ENCODE data around the gene BCL2A1.

BCL2A1 gene

DNA sequence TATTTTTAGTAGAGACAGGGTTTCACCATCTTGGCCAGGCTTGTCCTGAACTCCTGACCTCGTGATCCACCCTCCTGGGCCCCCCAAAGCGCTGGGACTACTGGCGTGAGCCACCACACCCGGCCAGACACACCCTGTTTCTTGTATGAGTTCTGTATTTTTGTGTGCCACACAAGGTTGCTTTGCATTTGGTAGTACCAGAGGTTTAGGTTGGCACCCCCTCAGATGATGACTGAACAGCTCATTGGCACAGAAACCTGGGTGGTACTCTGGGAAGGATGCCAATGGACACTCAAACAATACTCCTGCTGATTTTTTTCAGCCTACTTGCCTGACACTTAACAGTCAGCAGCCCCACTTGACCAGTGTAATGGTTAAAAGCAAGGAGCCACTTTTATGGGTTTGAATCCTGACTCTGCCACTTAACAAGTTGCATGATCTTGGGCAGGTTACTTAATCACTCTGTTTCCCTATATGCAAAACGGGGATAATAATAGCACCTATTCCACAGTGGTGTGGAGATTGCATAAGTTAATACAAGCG is 39.2 kb upstream of the BCL2A1 start:
- Histone ChIP-seq H4K8ac (ENCODE audit: low read depth, low read length) (no peak overlapping the region), H3K56ac (ENCODE audit: low read length) (no peak overlapping the region), H3K36me3 (ENCODE audit: control insufficient read depth, insufficient read depth, low read length) (no peaks in the 10 kb centered on the region), H3K18ac (ENCODE audit: low read length) (no peak overlapping the region), H2AK5ac (ENCODE audit: low read length) (no peak overlapping the region), H3K27ac (ENCODE audit: low read depth, low read length) (no peak overlapping the region), H3K4ac (ENCODE audit: low read depth, low read length) (no peak overlapping the region), H2BK5ac (ENCODE audit: low read length) (no peak overlapping the region), H2BK120ac (ENCODE audit: low read depth, low read length) (no peak overlapping the region), H3K79me2 (ENCODE audit: control insufficient read depth, insufficient read depth, low read length) (no peaks in the 10 kb centered on the region), H3K23ac (ENCODE audit: low read length) (no peak overlapping the region), H3K79me1 (ENCODE audit: low read length) (no peaks in the 10 kb centered on the region), H3K4me3 (ENCODE audit: low read length) (no peak overlapping the region), H2BK15ac (replicated peaks; ENCODE audit: low read depth) (no peak overlapping the region), H4K5ac (ENCODE audit: low read length) (no peak overlapping the region), H3K27me3 (ENCODE audit: insufficient read depth, low read length, poor library complexity) (no peaks in the 10 kb centered on the region), H3K4me2 (ENCODE audit: low read length) (no peak overlapping the region), H3K9ac (ENCODE audit: low read length) (no peak overlapping the region), H3K4me1 (ENCODE audit: control insufficient read depth, low read depth, low read length) (no peaks in the 10 kb centered on the region)
- no CpG with 5 or more reads among the region's 6 CpGs for WGBS (ENCODE audit: extremely low coverage, insufficient coverage, low lambda C conversion rate)
- no peak for DNase-seq

DNA sequence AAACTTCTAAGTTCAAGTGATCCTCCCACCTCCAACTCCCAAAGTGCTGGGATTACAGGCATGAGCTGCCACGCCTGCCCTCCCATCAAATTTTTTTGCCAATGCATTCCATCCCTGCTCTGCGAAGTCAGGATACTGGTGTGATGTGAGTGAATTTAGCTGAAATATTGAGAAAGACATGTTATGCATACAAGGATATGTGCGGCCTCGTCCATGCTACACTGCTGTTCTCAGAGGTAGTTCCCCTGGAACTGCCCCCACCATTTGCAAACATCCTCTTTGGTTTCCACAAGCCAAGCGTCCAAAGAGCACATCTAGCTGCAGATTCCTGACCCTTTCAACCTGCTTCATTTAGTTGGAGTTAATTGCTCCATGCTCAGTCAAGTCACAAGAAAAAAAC is 36.5 kb upstream of the BCL2A1 start:
- H3K27ac ChIP-seq (ENCODE audit: low read depth, low read length) = no peak overlapping the region
- H2AK5ac ChIP-seq (ENCODE audit: low read length) = no peak overlapping the region
- no peak overlapping the region for H2BK5ac ChIP-seq (ENCODE audit: low read length)
- no peak overlapping the region for H3K23ac ChIP-seq (ENCODE audit: low read length)
- no peaks in the 10 kb centered on the region for H3K4me1 ChIP-seq (ENCODE audit: control insufficient read depth, low read depth, low read length)
- no peaks in the 10 kb centered on the region for H3K36me3 ChIP-seq (ENCODE audit: control insufficient read depth, insufficient read depth, low read length)
- no peak overlapping the region for H3K4me2 ChIP-seq (ENCODE audit: low read length)
- H2BK120ac ChIP-seq (ENCODE audit: low read depth, low read length) = no peak overlapping the region
- WGBS (ENCODE audit: extremely low coverage, insufficient coverage, low lambda C conversion rate) = no CpG with 5 or more reads among the region's 5 CpGs
- no peak overlapping the region for H3K4me3 ChIP-seq (ENCODE audit: low read length)
- no peak overlapping the region for H3K18ac ChIP-seq (ENCODE audit: low read length)
- no peak overlapping the region for H4K5ac ChIP-seq (ENCODE audit: low read length)
- no peak for DNase-seq
- H3K56ac ChIP-seq (ENCODE audit: low read length) = no peak overlapping the region
- H3K79me2 ChIP-seq (ENCODE audit: control insufficient read depth, insufficient read depth, low read length) = no peaks in the 10 kb centered on the region
- no peak overlapping the region for H3K9ac ChIP-seq (ENCODE audit: low read length)
- no peaks in the 10 kb centered on the region for H3K79me1 ChIP-seq (ENCODE audit: low read length)
- H2BK15ac ChIP-seq (replicated peaks; ENCODE audit: low read depth) = no peak overlapping the region
- H3K4ac ChIP-seq (ENCODE audit: low read depth, low read length) = no peak overlapping the region
- no peaks in the 10 kb centered on the region for H3K27me3 ChIP-seq (ENCODE audit: insufficient read depth, low read length, poor library complexity)
- H4K8ac ChIP-seq (ENCODE audit: low read depth, low read length) = no peak overlapping the region

DNA sequence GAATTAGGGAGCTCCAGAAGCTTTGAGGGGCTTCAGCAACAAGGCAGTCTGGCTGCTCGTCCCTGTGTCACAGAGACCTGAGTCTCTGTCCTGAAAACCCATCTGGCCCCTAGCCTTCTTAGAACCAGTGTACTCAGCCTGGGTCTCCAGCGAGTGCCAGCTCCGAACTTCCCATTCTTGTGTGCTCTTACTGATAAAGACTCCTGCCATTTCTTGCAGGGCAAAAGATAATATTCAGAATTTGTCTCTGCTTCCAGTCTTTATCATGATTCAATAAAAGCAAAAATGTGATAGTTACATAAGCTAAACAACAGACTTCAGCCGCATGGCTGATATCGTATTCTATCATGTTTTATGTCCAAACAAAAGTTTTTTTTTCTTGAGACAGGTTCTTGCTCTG is 36.0 kb upstream of the BCL2A1 start:
- Histone ChIP-seq H3K4me3 (ENCODE audit: low read length) (no peak overlapping the region), H3K27ac (ENCODE audit: low read depth, low read length) (no peak overlapping the region), H3K23ac (ENCODE audit: low read length) (no peak overlapping the region), H3K4ac (ENCODE audit: low read depth, low read length) (no peak overlapping the region), H4K5ac (ENCODE audit: low read length) (no peak overlapping the region), H3K18ac (ENCODE audit: low read length) (no peak overlapping the region), H3K36me3 (ENCODE audit: control insufficient read depth, insufficient read depth, low read length) (no peaks in the 10 kb centered on the region), H2BK5ac (ENCODE audit: low read length) (no peak overlapping the region), H2BK120ac (ENCODE audit: low read depth, low read length) (no peak overlapping the region), H4K8ac (ENCODE audit: low read depth, low read length) (no peak overlapping the region), H2BK15ac (replicated peaks; ENCODE audit: low read depth) (no peak overlapping the region), H3K4me2 (ENCODE audit: low read length) (no peak overlapping the region), H3K9ac (ENCODE audit: low read length) (no peak overlapping the region), H3K56ac (ENCODE audit: low read length) (no peak overlapping the region), H3K4me1 (ENCODE audit: control insufficient read depth, low read depth, low read length) (no peaks in the 10 kb centered on the region), H3K27me3 (ENCODE audit: insufficient read depth, low read length, poor library complexity) (no peaks in the 10 kb centered on the region), H2AK5ac (ENCODE audit: low read length) (no peak overlapping the region), H3K79me1 (ENCODE audit: low read length) (no peaks in the 10 kb centered on the region), H3K79me2 (ENCODE audit: control insufficient read depth, insufficient read depth, low read length) (no peaks in the 10 kb centered on the region)
- WGBS (ENCODE audit: extremely low coverage, insufficient coverage, low lambda C conversion rate) = no CpG with 5 or more reads among the region's 5 CpGs
- no peak for DNase-seq

DNA sequence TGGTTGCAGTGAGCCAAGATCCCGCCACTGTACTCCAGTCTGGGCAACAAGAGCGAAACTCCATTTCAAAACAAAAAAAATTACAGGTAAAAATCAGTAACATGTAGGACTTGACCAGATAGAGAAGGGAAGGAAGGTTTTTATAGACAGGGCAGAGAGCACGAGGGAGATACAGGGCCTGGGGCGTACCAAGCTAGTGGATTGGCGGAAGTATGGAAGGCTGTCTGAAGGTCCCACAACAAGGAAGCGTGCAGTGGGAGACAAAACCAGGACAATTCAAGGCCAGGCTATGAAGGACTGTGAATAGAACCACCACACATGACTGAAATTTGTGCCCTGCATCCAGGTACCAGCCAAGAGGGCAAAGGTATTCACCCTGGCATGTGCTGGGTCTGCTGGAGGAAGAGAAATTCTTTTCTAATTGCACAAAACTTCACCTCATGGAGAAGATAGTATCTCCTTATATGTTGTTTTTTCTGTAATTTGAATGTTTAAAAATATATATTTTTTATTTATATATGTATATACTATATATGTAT is 33.0 kb upstream of the BCL2A1 start:
- H4K8ac ChIP-seq (ENCODE audit: low read depth, low read length) = no peak overlapping the region
- H3K4me1 ChIP-seq (ENCODE audit: control insufficient read depth, low read depth, low read length) = no peaks in the 10 kb centered on the region
- no peaks in the 10 kb centered on the region for H3K79me2 ChIP-seq (ENCODE audit: control insufficient read depth, insufficient read depth, low read length)
- no peaks in the 10 kb centered on the region for H3K27me3 ChIP-seq (ENCODE audit: insufficient read depth, low read length, poor library complexity)
- no peak overlapping the region for H3K18ac ChIP-seq (ENCODE audit: low read length)
- H3K4ac ChIP-seq (ENCODE audit: low read depth, low read length) = no peak overlapping the region
- no peaks in the 10 kb centered on the region for H3K79me1 ChIP-seq (ENCODE audit: low read length)
- no peak overlapping the region for H3K9ac ChIP-seq (ENCODE audit: low read length)
- H3K4me3 ChIP-seq (ENCODE audit: low read length) = no peak overlapping the region
- H4K5ac ChIP-seq (ENCODE audit: low read length) = no peak overlapping the region
- H3K23ac ChIP-seq (ENCODE audit: low read length) = no peak overlapping the region
- H2BK15ac ChIP-seq (replicated peaks; ENCODE audit: low read depth) = no peak overlapping the region
- H2BK120ac ChIP-seq (ENCODE audit: low read depth, low read length) = no peak overlapping the region
- no peak overlapping the region for H3K56ac ChIP-seq (ENCODE audit: low read length)
- H2BK5ac ChIP-seq (ENCODE audit: low read length) = peak overlapping the region; percentile 70
- no peak for DNase-seq
- no peak overlapping the region for H3K4me2 ChIP-seq (ENCODE audit: low read length)
- no CpG with 5 or more reads among the region's 6 CpGs for WGBS (ENCODE audit: extremely low coverage, insufficient coverage, low lambda C conversion rate)
- peak overlapping the region; percentile 14 for H2AK5ac ChIP-seq (ENCODE audit: low read length)
- H3K27ac ChIP-seq (ENCODE audit: low read depth, low read length) = no peak overlapping the region
- no peaks in the 10 kb centered on the region for H3K36me3 ChIP-seq (ENCODE audit: control insufficient read depth, insufficient read depth, low read length)

DNA sequence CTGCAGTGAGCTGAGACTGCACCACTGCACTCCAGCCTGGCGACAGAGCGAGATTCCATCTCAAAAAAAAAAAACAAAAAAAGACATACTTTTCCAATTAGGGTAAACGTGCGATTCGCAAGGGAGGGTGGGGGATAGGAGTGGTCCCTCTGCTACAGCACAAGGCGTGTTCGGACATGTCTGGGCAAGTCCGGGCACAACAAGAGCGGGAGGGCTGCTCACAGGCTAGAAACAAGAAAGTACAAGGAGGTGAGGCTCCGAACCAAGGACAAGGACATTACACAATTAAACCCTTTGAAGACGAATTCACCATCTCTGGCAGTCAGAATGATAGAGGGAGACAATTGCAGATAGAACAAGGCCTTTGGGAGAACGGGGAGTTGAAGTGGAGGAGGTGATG is 32.2 kb upstream of the BCL2A1 start:
- H3K4ac ChIP-seq (ENCODE audit: low read depth, low read length) = peak overlapping the region; percentile 68
- peak overlapping the region; percentile 34 for H3K56ac ChIP-seq (ENCODE audit: low read length)
- no peak overlapping the region for H2BK15ac ChIP-seq (replicated peaks; ENCODE audit: low read depth)
- H2BK5ac ChIP-seq (ENCODE audit: low read length) = peak overlapping the region; percentile 71
- peak overlapping the region; percentile 91 for H4K5ac ChIP-seq (ENCODE audit: low read length)
- H3K4me2 ChIP-seq (ENCODE audit: low read length) = no peak overlapping the region
- H2BK120ac ChIP-seq (ENCODE audit: low read depth, low read length) = peak overlapping the region; percentile 61
- H3K27me3 ChIP-seq (ENCODE audit: insufficient read depth, low read length, poor library complexity) = no peaks in the 10 kb centered on the region
- no CpG with 5 or more reads among the region's 12 CpGs for WGBS (ENCODE audit: extremely low coverage, insufficient coverage, low lambda C conversion rate)
- no peaks in the 10 kb centered on the region for H3K79me2 ChIP-seq (ENCODE audit: control insufficient read depth, insufficient read depth, low read length)
- DNase-seq = peak; percentile 8
- no peak overlapping the region for H3K27ac ChIP-seq (ENCODE audit: low read depth, low read length)
- no peak overlapping the region for H3K4me3 ChIP-seq (ENCODE audit: low read length)
- H3K9ac ChIP-seq (ENCODE audit: low read length) = no peak overlapping the region
- H3K23ac ChIP-seq (ENCODE audit: low read length) = no peak overlapping the region
- H2AK5ac ChIP-seq (ENCODE audit: low read length) = no peak overlapping the region
- H4K8ac ChIP-seq (ENCODE audit: low read depth, low read length) = no peak overlapping the region
- no peaks in the 10 kb centered on the region for H3K36me3 ChIP-seq (ENCODE audit: control insufficient read depth, insufficient read depth, low read length)
- H3K79me1 ChIP-seq (ENCODE audit: low read length) = no peaks in the 10 kb centered on the region
- no peaks in the 10 kb centered on the region for H3K4me1 ChIP-seq (ENCODE audit: control insufficient read depth, low read depth, low read length)
- no peak overlapping the region for H3K18ac ChIP-seq (ENCODE audit: low read length)

DNA sequence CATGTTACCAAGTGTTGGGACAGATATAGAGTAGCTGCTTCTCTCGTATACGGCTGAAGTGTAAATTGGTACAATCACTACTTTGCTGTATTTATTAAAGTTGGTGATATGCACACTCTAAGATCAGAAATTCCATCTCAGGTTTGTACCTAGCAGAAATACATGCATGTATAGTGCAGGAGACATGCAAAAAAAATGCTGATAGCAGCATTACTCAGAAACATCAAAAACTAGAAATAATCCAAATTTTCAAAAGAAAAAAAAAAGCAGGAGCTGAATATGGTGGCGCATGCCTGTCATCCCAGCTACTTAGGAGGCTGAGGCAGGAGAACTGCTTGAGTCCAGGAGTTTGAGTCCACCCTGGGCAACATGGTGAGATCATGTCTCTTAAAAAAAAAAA is 31.3 kb upstream of the BCL2A1 start:
- WGBS (ENCODE audit: extremely low coverage, insufficient coverage, low lambda C conversion rate) = no CpG with 5 or more reads among the region's 3 CpGs
- H3K4ac ChIP-seq (ENCODE audit: low read depth, low read length) = no peak overlapping the region

More for the DNA sequence above, 31.3 kb upstream of the BCL2A1 start:
- no peak overlapping the region for H3K4me3 ChIP-seq (ENCODE audit: low read length)
- no peak overlapping the region for H3K4me2 ChIP-seq (ENCODE audit: low read length)
- H3K56ac ChIP-seq (ENCODE audit: low read length) = no peak overlapping the region
- H4K8ac ChIP-seq (ENCODE audit: low read depth, low read length) = no peak overlapping the region
- no peak overlapping the region for H2BK120ac ChIP-seq (ENCODE audit: low read depth, low read length)
- H3K23ac ChIP-seq (ENCODE audit: low read length) = no peak overlapping the region
- no peak overlapping the region for H2BK15ac ChIP-seq (replicated peaks; ENCODE audit: low read depth)
- no peaks in the 10 kb centered on the region for H3K79me2 ChIP-seq (ENCODE audit: control insufficient read depth, insufficient read depth, low read length)
- no peak overlapping the region for H4K5ac ChIP-seq (ENCODE audit: low read length)
- no peaks in the 10 kb centered on the region for H3K27me3 ChIP-seq (ENCODE audit: insufficient read depth, low read length, poor library complexity)
- H3K36me3 ChIP-seq (ENCODE audit: control insufficient read depth, insufficient read depth, low read length) = no peaks in the 10 kb centered on the region
- no peak overlapping the region for H2AK5ac ChIP-seq (ENCODE audit: low read length)
- DNase-seq = no peak
- H3K18ac ChIP-seq (ENCODE audit: low read length) = no peak overlapping the region
- no peak overlapping the region for H2BK5ac ChIP-seq (ENCODE audit: low read length)
- no peak overlapping the region for H3K9ac ChIP-seq (ENCODE audit: low read length)
- no peaks in the 10 kb centered on the region for H3K79me1 ChIP-seq (ENCODE audit: low read length)
- no peak overlapping the region for H3K27ac ChIP-seq (ENCODE audit: low read depth, low read length)
- no peaks in the 10 kb centered on the region for H3K4me1 ChIP-seq (ENCODE audit: control insufficient read depth, low read depth, low read length)
